Measurements from ENCODE around the gene DDR2. TPM values are rescaled to one million over a fixed set of nuclear protein-coding genes. Genes with fewer than 3 reads are reported as not detected.

DDR2 gene
- total and polyA plus RNA-seq, 12 donors, result 5.1 to 32.0 (median 20.8) TPM

- no peaks in the 10 kb centered on the region for H3K27me3 ChIP-seq
- DNase-seq, result no peak
- peaks cover 0 to 10% (median 0%) of the 10 kb centered on the region in 11 donors for H3K9me3 ChIP-seq
- no peaks in the 10 kb centered on the region for H3K36me3 ChIP-seq
- peak overlapping the region in 6 of 10 donors; percentile 11 to 72 (median 32) for H3K27ac ChIP-seq
- no peak overlapping the region for H3K4me3 ChIP-seq
- no peak for TF ChIP-seq CTCF (IDR thresholded peaks at IDR 0.05)
- WGBS, 2 donors, result 42 to 58% methylated on average over 6 of the region's 6 CpGs
- intact Hi-C loops (cut with DNase I), result no loop called here
- H3K4me1 ChIP-seq, result peaks cover 2 to 45% (median 39%) of the 10 kb centered on the region in 9 donors
- peak in 7 of 8 donors; percentile 11 to 81 (median 57) for ATAC-seq
Observed at GRCh38 chr1:162687870-162688269, 55.6 kb downstream of the DDR2 start.

- no peak for TF ChIP-seq CTCF (IDR thresholded peaks at IDR 0.05)
- ATAC-seq, result peak in 7 of 8 donors; percentile 35 to 82 (median 61)
Observed at GRCh38 chr1:162688521-162688920, 56.3 kb downstream of the DDR2 start.

GRCh38 chr1:162688931-162689330 lies 56.7 kb downstream of the DDR2 start:
- WGBS, 2 donors, result 90 to 92% methylated on average over 5 of the region's 5 CpGs
- Histone ChIP-seq H3K4me3 (no peak overlapping the region), H3K27me3 (no peaks in the 10 kb centered on the region), H3K36me3 (no peaks in the 10 kb centered on the region), H3K4me1 (peaks cover 2 to 52% (median 39%) of the 10 kb centered on the region in 9 donors), H3K9me3 (peaks cover 0 to 2% (median 0%) of the 10 kb centered on the region in 11 donors), H3K27ac (peak overlapping the region in 4 of 10 donors; percentile 16 to 72 (median 35))
- TF ChIP-seq CTCF (IDR thresholded peaks at IDR 0.05), result no peak
- intact Hi-C loops (cut with DNase I), result no loop called here
- ATAC-seq (peak in 1 of 8 donors; percentile 13), DNase-seq (no peak)

More at GRCh38 chr1:162688521-162688920, 56.3 kb downstream of the DDR2 start:
- 41 to 43% methylated on average over 4 of the region's 4 CpGs for WGBS, 2 donors
- H3K27me3 ChIP-seq, result no peaks in the 10 kb centered on the region
- intact Hi-C loops (cut with DNase I), result no loop called here
- H3K9me3 ChIP-seq, result peaks cover 0 to 6% (median 0%) of the 10 kb centered on the region in 11 donors
- H3K36me3 ChIP-seq, result no peaks in the 10 kb centered on the region
- peaks cover 2 to 48% (median 39%) of the 10 kb centered on the region in 9 donors for H3K4me1 ChIP-seq
- peak overlapping the region in 7 of 10 donors; percentile 11 to 72 (median 24) for H3K27ac ChIP-seq
- no peak for DNase-seq
- no peak overlapping the region for H3K4me3 ChIP-seq

GRCh38 chr1:162689745-162690671 lies 57.7 kb downstream of the DDR2 start:
- DNase-seq, result peak in 1 of 2 donors; percentile 26
- H3K27ac ChIP-seq, result peak overlapping the region in 8 of 10 donors; percentile 50 to 71 (median 56)
- WGBS, 2 donors, result 38 to 42% methylated on average over 5 of the region's 5 CpGs
- H3K36me3 ChIP-seq, result no peaks in the 10 kb centered on the region
- ATAC-seq, result peak in 3 of 8 donors; percentile 10 to 46 (median 23)
- no peaks in the 10 kb centered on the region for H3K9me3 ChIP-seq
- no peak for TF ChIP-seq CTCF (IDR thresholded peaks at IDR 0.05)
- H3K27me3 ChIP-seq, result no peaks in the 10 kb centered on the region
- H3K4me3 ChIP-seq, result no peak overlapping the region
- intact Hi-C loops (cut with DNase I), result loop anchor here in 3 of 10 donors (5.0 to 10.0 kb wide), 2 partner anchors 55 to 58 kb away; partner anchors contain the start of gene DDR2 (in 3 of the 3)
- peaks cover 2 to 60% (median 40%) of the 10 kb centered on the region in 9 donors for H3K4me1 ChIP-seq
